ENCODE results near the gene MAN2A1. TPM values are rescaled to one million over a fixed set of nuclear protein-coding genes. Genes with fewer than 3 reads are reported as not detected.

MAN2A1 gene
- total RNA-seq, 1 donor = 19.1 TPM

DNA sequence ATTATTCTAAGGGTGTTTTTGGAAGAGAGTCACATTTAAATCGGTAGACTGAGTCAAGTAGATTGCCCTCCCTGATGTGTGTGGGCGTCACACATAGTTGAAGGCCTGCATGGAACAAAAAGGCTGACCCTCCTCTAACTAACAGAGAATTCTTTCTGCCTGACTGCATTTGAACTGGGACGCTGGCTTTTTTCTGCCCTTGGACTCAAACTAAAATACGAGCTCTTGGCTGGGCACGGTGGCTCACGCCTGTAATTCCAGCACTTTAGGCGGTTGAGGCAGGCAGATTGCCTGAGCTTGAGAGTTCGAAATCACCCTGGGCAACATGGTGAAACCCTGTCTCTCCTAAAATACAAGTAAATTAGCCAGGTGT lies 209.4 kb downstream of the MAN2A1 start:
- no peak for DNase-seq (ENCODE audit: low read depth in 2 of 3, low spot score in 2 of 3)

- DNase-seq (ENCODE audit: low read depth in 2 of 3, low spot score in 2 of 3) = no peak
Measured at GRCh38 chr5:109900461-109900860, 210.7 kb downstream of the MAN2A1 start.

GRCh38 chr5:109900911-109901627 lies 211.3 kb downstream of the MAN2A1 start:
- no peak for DNase-seq (ENCODE audit: low read depth in 2 of 3, low spot score in 2 of 3)

DNA sequence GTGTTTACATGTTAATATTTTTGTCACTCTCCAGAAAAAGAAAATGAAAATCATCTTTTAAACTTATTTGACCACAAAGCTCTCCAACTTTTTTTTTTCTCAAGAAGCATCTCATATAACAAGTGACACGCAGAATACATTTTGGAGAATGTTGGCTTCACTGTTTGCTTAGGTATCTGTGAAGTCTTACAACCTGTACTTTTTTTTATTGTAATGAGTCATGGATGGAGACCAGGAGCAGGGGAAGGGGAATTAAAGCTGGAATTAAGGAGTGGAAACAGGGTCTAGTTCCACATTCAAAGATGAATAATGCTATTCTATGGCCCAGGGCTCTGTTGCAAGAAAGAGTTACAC lies 211.9 kb downstream of the MAN2A1 start:
- no peak for DNase-seq (ENCODE audit: low read depth in 2 of 3, low spot score in 2 of 3)

DNA sequence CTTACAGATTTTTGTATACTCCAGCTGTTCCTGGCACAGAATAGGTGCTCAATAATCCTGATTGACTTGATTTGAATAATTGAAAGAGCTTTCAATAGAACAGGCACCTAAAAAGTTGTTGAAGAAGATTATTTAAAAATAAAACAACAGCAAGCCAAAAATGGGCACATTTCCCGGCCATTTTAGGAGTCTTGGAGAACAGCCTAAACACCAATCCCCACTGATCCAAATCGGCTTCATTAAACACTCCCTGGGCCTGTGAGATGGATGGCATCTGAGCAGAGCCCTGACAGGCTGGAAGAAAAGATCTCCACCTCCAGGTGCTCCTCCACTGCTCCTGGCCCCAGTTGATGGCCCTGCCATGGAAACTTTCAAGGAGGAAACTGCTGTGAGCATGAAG lies 213.3 kb downstream of the MAN2A1 start:
- no peak for DNase-seq (ENCODE audit: low read depth in 2 of 3, low spot score in 2 of 3)

DNA sequence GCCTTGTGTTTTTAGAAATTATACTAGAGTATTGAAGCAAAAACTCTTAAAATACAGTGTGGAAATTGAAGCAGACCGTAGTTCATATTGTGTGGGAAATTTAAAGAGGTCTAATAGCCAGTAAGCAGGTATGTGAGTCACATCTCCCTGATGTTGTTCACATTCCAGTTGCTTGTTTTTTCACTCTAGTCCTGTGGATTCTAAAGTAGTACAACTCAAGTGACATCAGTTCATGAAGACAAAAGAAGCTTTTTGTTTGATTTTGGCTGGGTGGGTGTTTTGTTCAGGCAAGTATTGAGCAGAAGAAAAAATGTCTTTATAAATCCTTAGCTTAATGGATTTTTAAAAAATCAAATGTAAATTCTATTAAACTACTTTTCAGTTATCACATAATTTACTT lies 216.2 kb downstream of the MAN2A1 start:
- no peak for DNase-seq (ENCODE audit: low read depth in 2 of 3, low spot score in 2 of 3)

DNA sequence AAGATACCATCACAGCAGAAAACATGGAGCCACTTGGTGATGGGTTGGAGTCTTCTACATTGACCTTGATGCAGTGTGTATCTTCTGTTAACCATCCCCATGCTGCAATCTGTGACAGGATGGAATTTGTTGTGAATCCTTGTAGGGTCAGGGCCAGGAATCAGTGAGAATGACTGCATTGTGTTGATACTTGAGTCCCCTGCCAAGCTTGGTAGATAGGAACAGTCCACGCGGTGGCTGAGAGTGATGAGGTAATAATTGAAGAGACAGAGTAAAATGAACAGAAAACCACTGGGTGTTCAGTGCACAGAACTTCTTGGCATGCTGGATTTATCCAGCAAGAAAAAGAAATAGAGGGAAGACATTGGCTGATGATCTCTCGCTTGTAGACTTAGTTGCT lies 217.5 kb downstream of the MAN2A1 start:
- no peak for DNase-seq (ENCODE audit: low read depth in 2 of 3, low spot score in 2 of 3)

DNA sequence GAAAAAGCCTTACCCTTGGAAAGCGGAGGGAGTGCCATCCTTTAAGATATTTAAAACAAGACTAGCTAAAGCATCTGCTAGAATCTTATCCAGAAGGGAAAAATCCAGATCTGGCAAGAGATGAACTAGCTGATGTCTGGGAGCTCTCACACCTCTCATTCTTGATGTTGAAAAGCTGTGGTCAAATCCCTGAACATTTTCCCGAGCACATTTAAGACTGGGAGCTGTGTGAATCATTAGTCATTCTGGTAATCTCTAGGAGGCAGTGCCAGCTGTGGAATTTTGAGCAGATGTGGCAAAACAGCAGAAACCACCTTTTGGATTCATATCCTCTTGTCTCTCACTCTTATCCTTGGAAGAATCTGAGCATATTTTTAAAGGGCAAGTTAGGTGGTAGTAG lies 218.0 kb downstream of the MAN2A1 start:
- DNase-seq (ENCODE audit: low read depth in 2 of 3, low spot score in 2 of 3) = no peak

DNA sequence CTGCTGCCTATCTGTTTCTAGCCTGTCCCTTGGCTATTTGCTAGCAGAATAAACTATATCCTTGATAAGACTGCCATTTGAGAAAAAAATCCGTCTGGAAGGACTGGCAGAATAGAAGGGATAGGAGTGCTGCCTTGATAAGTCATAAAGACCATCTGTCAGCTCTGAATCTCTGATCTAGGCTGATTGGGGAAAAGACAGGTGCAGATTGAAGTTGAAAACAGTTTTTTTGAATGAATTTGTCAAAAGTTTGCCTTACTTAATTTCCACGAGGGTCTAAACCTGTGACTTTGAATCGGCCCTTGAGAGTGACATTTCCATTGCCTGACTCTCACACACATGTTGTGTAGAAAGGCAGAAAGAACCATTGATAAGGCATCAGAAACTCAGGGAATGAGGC lies 218.6 kb downstream of the MAN2A1 start:
- no peak for DNase-seq (ENCODE audit: low read depth in 2 of 3, low spot score in 2 of 3)

GRCh38 chr5:109910874-109911273 lies 221.1 kb downstream of the MAN2A1 start:
- DNase-seq (ENCODE audit: low read depth in 2 of 3, low spot score in 2 of 3) = no peak

DNA sequence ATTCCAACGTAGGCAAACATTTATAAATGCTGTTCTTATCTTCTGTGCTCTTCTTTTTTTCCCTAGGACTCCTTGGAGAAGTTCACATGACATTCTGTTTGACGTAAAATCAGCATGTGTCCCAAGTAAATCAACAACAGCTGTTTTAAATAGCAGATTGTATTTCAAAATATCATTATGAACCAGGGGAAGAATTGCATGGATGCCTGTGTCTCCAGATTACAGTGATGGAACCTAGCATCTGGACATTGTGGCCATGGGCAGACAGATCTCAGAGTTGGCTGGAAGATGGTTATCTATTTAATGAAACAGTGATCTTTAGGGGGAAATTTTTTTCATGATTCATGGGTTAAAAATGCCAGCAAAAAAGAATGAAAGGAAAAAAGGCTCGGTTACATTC lies 222.0 kb downstream of the MAN2A1 start:
- no peak for DNase-seq (ENCODE audit: low read depth in 2 of 3, low spot score in 2 of 3)

GRCh38 chr5:109914906-109915305 lies 225.2 kb downstream of the MAN2A1 start:
- DNase-seq (ENCODE audit: low read depth in 2 of 3, low spot score in 2 of 3) = no peak

- DNase-seq (ENCODE audit: low read depth in 2 of 3, low spot score in 2 of 3) = no peak
Measured at GRCh38 chr5:109916481-109917153, 226.9 kb downstream of the MAN2A1 start.

Data from hematopoietic multipotent progenitor cell (in vitro differentiated cells).